Upper lobe of right lung (tissue), 1 donor: ENCODE results near the gene MYPN. TPM values are rescaled to one million over a fixed set of nuclear protein-coding genes. Genes with fewer than 3 reads are reported as not detected.

Experiments
- ATAC-seq: fragments of 200-7000 bp; cut with Tn5 transposase; one replicate; pipeline ENCODE4 v1.9.1; 2020; ENCODE audit warnings: mild to moderate bottlenecking, moderate library complexity
- DNase-seq: peaks from one replicate; pipeline ENCODE4 v3.0.0-alpha.2; 2020
- H3K27ac ChIP-seq: fragments of 200-600 bp; one replicate; pipeline ENCODE4 v1.8.0; 2022
- H3K27me3 ChIP-seq: fragments of 200-600 bp; one replicate; pipeline ENCODE4 v1.8.0; 2022; ENCODE audit warnings: mild to moderate bottlenecking
- H3K36me3 ChIP-seq: fragments of 200-600 bp; one replicate; pipeline ENCODE4 v1.8.0; 2022
- H3K4me1 ChIP-seq: fragments of 200-600 bp; one replicate; pipeline ENCODE4 v1.8.0; 2022
- H3K4me3 ChIP-seq: fragments of 200-600 bp; one replicate; pipeline ENCODE4 v1.8.0; 2022; ENCODE audit warnings: mild to moderate bottlenecking
- H3K9me3 ChIP-seq: fragments of 200-600 bp; one replicate; pipeline ENCODE4 v1.8.0; 2022
- intact Hi-C: fragments of 100-400 bp; cut with DNase I; formaldehyde crosslinking; loops from one replicate; pipeline ENCODE4 v1.11.0; 2022
- total RNA-seq: library from RNA; stranded (reverse); fragmentation: NEBNext Ultra II Directional; extraction: Animal tissue kit (Norgen Biotek cat#: 25700); gene quantifications from one replicate; pipeline ENCODE4 v1.2.1, GENCODE V29; 2021
- TF ChIP-seq, protein P1 (sequence below): fragments of 200-600 bp; IDR thresholded peaks from one replicate; pipeline ENCODE4 v1.8.0; 2022; ENCODE audit warnings: antibody characterized with exemption
- donor health status: DM: no; HTN: yes; CAD: no; lungs with severe emphysema.

Gene MYPN
- total RNA-seq, 1 donor from 2014 or later, result not detected

GRCh38 chr10:68105820-68106219 lies 3.5 kb upstream of the MYPN start:
- H3K4me1 ChIP-seq, result peaks cover 4% of the 10 kb centered on the region
- DNase-seq, result no peak
- intact Hi-C loops, result no loop called here

GRCh38 chr10:68106656-68107055 lies 2.6 kb upstream of the MYPN start:
- intact Hi-C loops, result no loop called here
- Histone ChIP-seq H3K27me3 (no peaks in the 10 kb centered on the region), H3K4me3 (no peak overlapping the region), H3K9me3 (no peaks in the 10 kb centered on the region), H3K36me3 (no peaks in the 10 kb centered on the region), H3K27ac (no peak overlapping the region), H3K4me1 (peaks cover 4% of the 10 kb centered on the region)
- DNase-seq (no peak), ATAC-seq (no peak)
- TF ChIP-seq, protein P1, sequence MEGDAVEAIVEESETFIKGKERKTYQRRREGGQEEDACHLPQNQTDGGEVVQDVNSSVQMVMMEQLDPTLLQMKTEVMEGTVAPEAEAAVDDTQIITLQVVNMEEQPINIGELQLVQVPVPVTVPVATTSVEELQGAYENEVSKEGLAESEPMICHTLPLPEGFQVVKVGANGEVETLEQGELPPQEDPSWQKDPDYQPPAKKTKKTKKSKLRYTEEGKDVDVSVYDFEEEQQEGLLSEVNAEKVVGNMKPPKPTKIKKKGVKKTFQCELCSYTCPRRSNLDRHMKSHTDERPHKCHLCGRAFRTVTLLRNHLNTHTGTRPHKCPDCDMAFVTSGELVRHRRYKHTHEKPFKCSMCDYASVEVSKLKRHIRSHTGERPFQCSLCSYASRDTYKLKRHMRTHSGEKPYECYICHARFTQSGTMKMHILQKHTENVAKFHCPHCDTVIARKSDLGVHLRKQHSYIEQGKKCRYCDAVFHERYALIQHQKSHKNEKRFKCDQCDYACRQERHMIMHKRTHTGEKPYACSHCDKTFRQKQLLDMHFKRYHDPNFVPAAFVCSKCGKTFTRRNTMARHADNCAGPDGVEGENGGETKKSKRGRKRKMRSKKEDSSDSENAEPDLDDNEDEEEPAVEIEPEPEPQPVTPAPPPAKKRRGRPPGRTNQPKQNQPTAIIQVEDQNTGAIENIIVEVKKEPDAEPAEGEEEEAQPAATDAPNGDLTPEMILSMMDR, result no peak

More at GRCh38 chr10:68105820-68106219, 3.5 kb upstream of the MYPN start:
- ATAC-seq, result no peak
- Histone ChIP-seq H3K9me3 (no peaks in the 10 kb centered on the region), H3K4me3 (no peak overlapping the region), H3K27me3 (no peaks in the 10 kb centered on the region), H3K27ac (no peak overlapping the region), H3K36me3 (no peaks in the 10 kb centered on the region)
- TF ChIP-seq, protein P1, result no peak

DNA sequence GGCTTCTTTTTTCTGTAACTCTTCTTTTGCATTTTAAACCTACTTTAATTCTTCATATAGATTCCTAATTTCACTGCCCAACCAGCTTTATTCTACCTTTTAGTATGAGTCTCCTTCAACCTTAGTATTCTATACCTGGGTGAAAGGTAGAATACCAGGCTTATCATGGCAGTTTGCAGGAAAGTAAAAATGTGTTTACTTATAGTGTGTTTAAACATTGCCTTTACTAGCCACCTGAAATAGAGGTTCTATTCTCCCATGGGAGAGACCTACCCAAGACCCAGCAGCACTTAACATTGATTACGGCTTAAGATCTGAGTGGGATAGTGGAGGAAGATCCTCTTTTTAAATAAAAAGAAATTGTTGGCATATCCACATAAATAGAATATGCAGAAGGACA lies 1.6 kb upstream of the MYPN start:
- Histone ChIP-seq H3K27me3 (no peaks in the 10 kb centered on the region), H3K4me3 (no peak overlapping the region), H3K9me3 (no peaks in the 10 kb centered on the region), H3K4me1 (peaks cover 4% of the 10 kb centered on the region), H3K36me3 (no peaks in the 10 kb centered on the region), H3K27ac (no peak overlapping the region)
- DNase-seq (no peak), ATAC-seq (no peak)
- TF ChIP-seq, protein P1, result no peak
- intact Hi-C loops, result no loop called here

GRCh38 chr10:68108051-68108450 lies 1.2 kb upstream of the MYPN start:
- H3K36me3 ChIP-seq, result no peaks in the 10 kb centered on the region
- no peaks in the 10 kb centered on the region for H3K9me3 ChIP-seq
- peaks cover 4% of the 10 kb centered on the region for H3K4me1 ChIP-seq
- ATAC-seq (no peak), DNase-seq (no peak)
- TF ChIP-seq, protein P1, result no peak
- intact Hi-C loops, result no loop called here
- H3K4me3 ChIP-seq, result no peak overlapping the region
- no peaks in the 10 kb centered on the region for H3K27me3 ChIP-seq
- no peak overlapping the region for H3K27ac ChIP-seq

DNA sequence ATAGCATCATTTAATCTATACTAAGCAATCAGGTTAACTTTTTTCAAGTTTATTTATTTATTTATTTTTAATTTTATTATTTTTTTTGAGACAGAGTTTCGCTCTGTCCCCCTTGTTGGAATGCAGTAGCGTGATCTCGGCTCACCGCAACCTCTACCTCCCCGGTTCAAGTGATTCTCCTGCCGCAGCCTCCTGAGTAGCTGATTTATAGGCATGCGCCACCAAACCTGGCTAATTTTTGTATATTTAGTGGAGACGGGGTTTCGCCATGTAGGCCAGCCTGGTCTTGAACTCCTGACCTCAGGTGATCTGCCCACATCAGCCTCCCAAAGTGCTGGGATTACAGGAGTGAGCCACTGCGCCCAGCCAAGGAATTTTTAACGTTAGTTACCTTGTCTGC lies 635 bp upstream of the MYPN start:
- Histone ChIP-seq H3K27ac (no peak overlapping the region), H3K27me3 (no peaks in the 10 kb centered on the region), H3K9me3 (no peaks in the 10 kb centered on the region), H3K36me3 (no peaks in the 10 kb centered on the region), H3K4me1 (peaks cover 4% of the 10 kb centered on the region), H3K4me3 (no peak overlapping the region)
- intact Hi-C loops, result no loop called here
- TF ChIP-seq, protein P1, result no peak
- no peak for ATAC-seq
- DNase-seq, result no peak

- peaks cover 4% of the 10 kb centered on the region for H3K4me1 ChIP-seq
- DNase-seq (no peak), ATAC-seq (no peak)
- no peak overlapping the region for H3K4me3 ChIP-seq
- H3K27ac ChIP-seq, result no peak overlapping the region
- H3K9me3 ChIP-seq, result no peaks in the 10 kb centered on the region
- TF ChIP-seq, protein P1, result no peak
- intact Hi-C loops, result no loop called here
- H3K36me3 ChIP-seq, result no peaks in the 10 kb centered on the region
- no peaks in the 10 kb centered on the region for H3K27me3 ChIP-seq
Observed at GRCh38 chr10:68110027-68110426, 739 bp downstream of the MYPN start.
